ENCODE data around the gene COX8A. TPM values are rescaled to one million over a fixed set of nuclear protein-coding genes. Genes with fewer than 3 reads are reported as not detected.

COX8A gene
- total and polyA plus RNA-seq, 2 of the 13 experiments (the other 11 are each of a cell fraction or from before 2014, with no cell fraction given), result 202 to 406 TPM

DNA sequence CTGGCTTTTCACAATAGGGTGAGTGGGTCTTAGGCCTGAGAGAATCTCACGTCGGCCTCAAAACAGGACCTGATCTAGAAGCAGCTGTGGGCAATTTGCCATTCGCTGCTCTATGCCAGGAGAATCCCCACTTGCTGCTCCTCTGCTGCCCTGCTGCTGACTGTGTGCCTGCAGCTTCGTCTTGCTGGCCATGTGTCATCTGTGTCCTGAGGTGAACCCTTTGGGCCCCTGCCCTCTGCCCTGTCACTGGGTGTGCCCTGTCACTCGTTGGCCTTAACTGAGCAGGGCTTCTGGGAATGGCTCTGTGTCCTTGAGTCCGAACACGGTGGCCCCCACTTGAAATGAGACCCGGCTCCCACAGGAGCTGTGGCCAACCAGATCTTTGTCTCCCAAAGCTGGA is 29.4 kb upstream of the COX8A start (continued):
- TF ChIP-seq SAFB2 (CRISPR knock-in tag; IDR thresholded peaks at IDR 0.05; ENCODE audit: borderline replicate concordance, low read depth) (no peak), AGO1 (IDR thresholded peaks at IDR 0.05; ENCODE audit: low read depth, low read length, poor library complexity, severe bottlenecking) (no peak), ZNF234 (CRISPR knock-in tag; conservative IDR thresholded peaks at IDR 0.05) (no peak), SRSF4 (IDR thresholded peaks at IDR 0.05; ENCODE audit: low read depth, low read length, poor library complexity, severe bottlenecking) (no peak), JUN (CRISPR knock-in tag; IDR thresholded peaks at IDR 0.05) (no peak), MTA3 (CRISPR knock-in tag; IDR thresholded peaks at IDR 0.05) (no peak), FLYWCH1 (CRISPR knock-in tag; IDR thresholded peaks at IDR 0.05) (no peak), ZNF644 (CRISPR knock-in tag; IDR thresholded peaks at IDR 0.05; ENCODE audit: low read depth) (no peak), PRPF4 (IDR thresholded peaks at IDR 0.05; ENCODE audit: low read depth, low read length, poor library complexity, severe bottlenecking) (no peak), TCF12 (IDR thresholded peaks at IDR 0.05) (no peak), TCF12 (CRISPR knock-in tag; IDR thresholded peaks at IDR 0.05) (no peak), PLRG1 (conservative IDR thresholded peaks at IDR 0.05) (no peak)
- TF ChIP-seq, protein P1, sequence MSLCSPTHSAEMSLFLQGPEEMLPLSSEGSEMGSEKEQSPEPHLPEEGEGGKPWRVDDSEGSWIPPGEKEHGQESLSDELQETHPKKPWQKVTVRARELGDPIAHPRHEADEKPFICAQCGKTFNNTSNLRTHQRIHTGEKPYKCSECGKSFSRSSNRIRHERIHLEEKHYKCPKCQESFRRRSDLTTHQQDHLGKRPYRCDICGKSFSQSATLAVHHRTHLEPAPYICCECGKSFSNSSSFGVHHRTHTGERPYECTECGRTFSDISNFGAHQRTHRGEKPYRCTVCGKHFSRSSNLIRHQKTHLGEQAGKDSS (CRISPR knock-in tag; IDR thresholded peaks at IDR 0.05; ENCODE audit: borderline replicate concordance, low read depth), result no peak; the same call in 1 of the 2 replicates
- TF ChIP-seq, protein P2, sequence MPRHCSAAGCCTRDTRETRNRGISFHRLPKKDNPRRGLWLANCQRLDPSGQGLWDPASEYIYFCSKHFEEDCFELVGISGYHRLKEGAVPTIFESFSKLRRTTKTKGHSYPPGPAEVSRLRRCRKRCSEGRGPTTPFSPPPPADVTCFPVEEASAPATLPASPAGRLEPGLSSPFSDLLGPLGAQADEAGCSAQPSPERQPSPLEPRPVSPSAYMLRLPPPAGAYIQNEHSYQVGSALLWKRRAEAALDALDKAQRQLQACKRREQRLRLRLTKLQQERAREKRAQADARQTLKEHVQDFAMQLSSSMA (CRISPR knock-in tag; IDR thresholded peaks at IDR 0.05), result no peak
- TF ChIP-seq, protein P3, sequence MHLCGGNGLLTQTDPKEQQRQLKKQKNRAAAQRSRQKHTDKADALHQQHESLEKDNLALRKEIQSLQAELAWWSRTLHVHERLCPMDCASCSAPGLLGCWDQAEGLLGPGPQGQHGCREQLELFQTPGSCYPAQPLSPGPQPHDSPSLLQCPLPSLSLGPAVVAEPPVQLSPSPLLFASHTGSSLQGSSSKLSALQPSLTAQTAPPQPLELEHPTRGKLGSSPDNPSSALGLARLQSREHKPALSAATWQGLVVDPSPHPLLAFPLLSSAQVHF (CRISPR knock-in tag; IDR thresholded peaks at IDR 0.05), result no peak
- TF ChIP-seq, protein P4, sequence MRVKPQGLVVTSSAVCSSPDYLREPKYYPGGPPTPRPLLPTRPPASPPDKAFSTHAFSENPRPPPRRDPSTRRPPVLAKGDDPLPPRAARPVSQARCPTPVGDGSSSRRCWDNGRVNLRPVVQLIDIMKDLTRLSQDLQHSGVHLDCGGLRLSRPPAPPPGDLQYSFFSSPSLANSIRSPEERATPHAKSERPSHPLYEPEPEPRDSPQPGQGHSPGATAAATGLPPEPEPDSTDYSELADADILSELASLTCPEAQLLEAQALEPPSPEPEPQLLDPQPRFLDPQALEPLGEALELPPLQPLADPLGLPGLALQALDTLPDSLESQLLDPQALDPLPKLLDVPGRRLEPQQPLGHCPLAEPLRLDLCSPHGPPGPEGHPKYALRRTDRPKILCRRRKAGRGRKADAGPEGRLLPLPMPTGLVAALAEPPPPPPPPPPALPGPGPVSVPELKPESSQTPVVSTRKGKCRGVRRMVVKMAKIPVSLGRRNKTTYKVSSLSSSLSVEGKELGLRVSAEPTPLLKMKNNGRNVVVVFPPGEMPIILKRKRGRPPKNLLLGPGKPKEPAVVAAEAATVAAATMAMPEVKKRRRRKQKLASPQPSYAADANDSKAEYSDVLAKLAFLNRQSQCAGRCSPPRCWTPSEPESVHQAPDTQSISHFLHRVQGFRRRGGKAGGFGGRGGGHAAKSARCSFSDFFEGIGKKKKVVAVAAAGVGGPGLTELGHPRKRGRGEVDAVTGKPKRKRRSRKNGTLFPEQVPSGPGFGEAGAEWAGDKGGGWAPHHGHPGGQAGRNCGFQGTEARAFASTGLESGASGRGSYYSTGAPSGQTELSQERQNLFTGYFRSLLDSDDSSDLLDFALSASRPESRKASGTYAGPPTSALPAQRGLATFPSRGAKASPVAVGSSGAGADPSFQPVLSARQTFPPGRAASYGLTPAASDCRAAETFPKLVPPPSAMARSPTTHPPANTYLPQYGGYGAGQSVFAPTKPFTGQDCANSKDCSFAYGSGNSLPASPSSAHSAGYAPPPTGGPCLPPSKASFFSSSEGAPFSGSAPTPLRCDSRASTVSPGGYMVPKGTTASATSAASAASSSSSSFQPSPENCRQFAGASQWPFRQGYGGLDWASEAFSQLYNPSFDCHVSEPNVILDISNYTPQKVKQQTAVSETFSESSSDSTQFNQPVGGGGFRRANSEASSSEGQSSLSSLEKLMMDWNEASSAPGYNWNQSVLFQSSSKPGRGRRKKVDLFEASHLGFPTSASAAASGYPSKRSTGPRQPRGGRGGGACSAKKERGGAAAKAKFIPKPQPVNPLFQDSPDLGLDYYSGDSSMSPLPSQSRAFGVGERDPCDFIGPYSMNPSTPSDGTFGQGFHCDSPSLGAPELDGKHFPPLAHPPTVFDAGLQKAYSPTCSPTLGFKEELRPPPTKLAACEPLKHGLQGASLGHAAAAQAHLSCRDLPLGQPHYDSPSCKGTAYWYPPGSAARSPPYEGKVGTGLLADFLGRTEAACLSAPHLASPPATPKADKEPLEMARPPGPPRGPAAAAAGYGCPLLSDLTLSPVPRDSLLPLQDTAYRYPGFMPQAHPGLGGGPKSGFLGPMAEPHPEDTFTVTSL (CRISPR knock-in tag; IDR thresholded peaks at IDR 0.05; ENCODE audit: borderline replicate concordance), result no peak
- TF ChIP-seq, protein P5, sequence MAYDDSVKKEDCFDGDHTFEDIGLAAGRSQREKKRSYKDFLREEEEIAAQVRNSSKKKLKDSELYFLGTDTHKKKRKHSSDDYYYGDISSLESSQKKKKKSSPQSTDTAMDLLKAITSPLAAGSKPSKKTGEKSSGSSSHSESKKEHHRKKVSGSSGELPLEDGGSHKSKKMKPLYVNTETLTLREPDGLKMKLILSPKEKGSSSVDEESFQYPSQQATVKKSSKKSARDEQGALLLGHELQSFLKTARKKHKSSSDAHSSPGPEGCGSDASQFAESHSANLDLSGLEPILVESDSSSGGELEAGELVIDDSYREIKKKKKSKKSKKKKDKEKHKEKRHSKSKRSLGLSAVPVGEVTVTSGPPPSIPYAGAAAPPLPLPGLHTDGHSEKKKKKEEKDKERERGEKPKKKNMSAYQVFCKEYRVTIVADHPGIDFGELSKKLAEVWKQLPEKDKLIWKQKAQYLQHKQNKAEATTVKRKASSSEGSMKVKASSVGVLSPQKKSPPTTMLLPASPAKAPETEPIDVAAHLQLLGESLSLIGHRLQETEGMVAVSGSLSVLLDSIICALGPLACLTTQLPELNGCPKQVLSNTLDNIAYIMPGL (CRISPR knock-in tag; IDR thresholded peaks at IDR 0.05; ENCODE audit: borderline replicate concordance in 1 of 2, low read depth in 1 of 2), result no peak
- TF ChIP-seq, protein P6, sequence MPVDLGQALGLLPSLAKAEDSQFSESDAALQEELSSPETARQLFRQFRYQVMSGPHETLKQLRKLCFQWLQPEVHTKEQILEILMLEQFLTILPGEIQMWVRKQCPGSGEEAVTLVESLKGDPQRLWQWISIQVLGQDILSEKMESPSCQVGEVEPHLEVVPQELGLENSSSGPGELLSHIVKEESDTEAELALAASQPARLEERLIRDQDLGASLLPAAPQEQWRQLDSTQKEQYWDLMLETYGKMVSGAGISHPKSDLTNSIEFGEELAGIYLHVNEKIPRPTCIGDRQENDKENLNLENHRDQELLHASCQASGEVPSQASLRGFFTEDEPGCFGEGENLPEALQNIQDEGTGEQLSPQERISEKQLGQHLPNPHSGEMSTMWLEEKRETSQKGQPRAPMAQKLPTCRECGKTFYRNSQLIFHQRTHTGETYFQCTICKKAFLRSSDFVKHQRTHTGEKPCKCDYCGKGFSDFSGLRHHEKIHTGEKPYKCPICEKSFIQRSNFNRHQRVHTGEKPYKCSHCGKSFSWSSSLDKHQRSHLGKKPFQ (CRISPR knock-in tag; IDR thresholded peaks at IDR 0.05; ENCODE audit: insufficient replicate concordance), result no peak

Data from HepG2 (cell line).